ENCODE data around the gene CNTN2. TPM values are rescaled to one million over a fixed set of nuclear protein-coding genes. Genes with fewer than 3 reads are reported as not detected.

CNTN2 gene
- total and polyA plus RNA-seq, 2 donors (not counting 1 experiment from before 2014, with no cell fraction given): not detected

GRCh38 chr1:205067031-205067430 is 24.0 kb downstream of the CNTN2 start:
- DNase-seq (ENCODE audit: low read depth in 2 of 2): no peak
- no peak for TF ChIP-seq EZH2 (IDR thresholded peaks at IDR 0.05; ENCODE audit: low read length, missing control alignments)
- TF ChIP-seq CTCF (conservative IDR thresholded peaks at IDR 0.05 in 1 of 2, IDR thresholded peaks at IDR 0.05 in 1 of 2; ENCODE audit: low read depth in 1 of 2, low read length in 2 of 2): no peak

GRCh38 chr1:205068001-205068400 is 25.0 kb downstream of the CNTN2 start:
- no peaks in the 10 kb centered on the region for H3K27me3 ChIP-seq (ENCODE audit: control insufficient read depth, insufficient read depth, low read length)
- H3K9ac ChIP-seq (ENCODE audit: insufficient read depth, low read length): no peak overlapping the region
- TF ChIP-seq EZH2 (IDR thresholded peaks at IDR 0.05; ENCODE audit: low read length, missing control alignments): no peak
- TF ChIP-seq CTCF (conservative IDR thresholded peaks at IDR 0.05 in 1 of 2, IDR thresholded peaks at IDR 0.05 in 1 of 2; ENCODE audit: low read depth in 1 of 2, low read length in 2 of 2): no peak
- no peaks in the 10 kb centered on the region for H3K36me3 ChIP-seq (ENCODE audit: control insufficient read depth, insufficient read depth, low read length)
- H3K27ac ChIP-seq (ENCODE audit: insufficient read depth, low read length): no peak overlapping the region
- H3K4me2 ChIP-seq (ENCODE audit: extremely low read depth, insufficient read depth, low read length): no peak overlapping the region
- no peaks in the 10 kb centered on the region for H3K4me1 ChIP-seq (ENCODE audit: control insufficient read depth, extremely low read depth, insufficient read depth, low read length)
- H3K4me3 ChIP-seq (replicated peaks in 1 of 4; ENCODE audit: control extremely low read depth in 1 of 4, insufficient read depth in 1 of 4, low read depth in 3 of 4, low read length in 4 of 4): no peak overlapping the region
- H2AFZ ChIP-seq (ENCODE audit: low read length): no peak overlapping the region
- no peak for DNase-seq (ENCODE audit: low read depth in 2 of 2)
- no peaks in the 10 kb centered on the region for H4K20me1 ChIP-seq (ENCODE audit: control insufficient read depth, extremely low read depth, insufficient read depth, low read length)
- no peaks in the 10 kb centered on the region for H3K79me2 ChIP-seq (ENCODE audit: control insufficient read depth, insufficient read depth, low read length)
- H3K9me3 ChIP-seq (ENCODE audit: control insufficient read depth, insufficient read depth, low read depth, low read length): no peaks in the 10 kb centered on the region

More at GRCh38 chr1:205067031-205067430, 24.0 kb downstream of the CNTN2 start:
- no peak overlapping the region for H2AFZ ChIP-seq (ENCODE audit: low read length)
- no peak overlapping the region for H3K27ac ChIP-seq (ENCODE audit: insufficient read depth, low read length)
- no peaks in the 10 kb centered on the region for H3K27me3 ChIP-seq (ENCODE audit: control insufficient read depth, insufficient read depth, low read length)
- no peak overlapping the region for H3K4me2 ChIP-seq (ENCODE audit: extremely low read depth, insufficient read depth, low read length)
- H3K36me3 ChIP-seq (ENCODE audit: control insufficient read depth, insufficient read depth, low read length): no peaks in the 10 kb centered on the region
- no peaks in the 10 kb centered on the region for H3K79me2 ChIP-seq (ENCODE audit: control insufficient read depth, insufficient read depth, low read length)
- no peak overlapping the region for H3K9ac ChIP-seq (ENCODE audit: insufficient read depth, low read length)
- no peaks in the 10 kb centered on the region for H3K9me3 ChIP-seq (ENCODE audit: control insufficient read depth, insufficient read depth, low read depth, low read length)
- H4K20me1 ChIP-seq (ENCODE audit: control insufficient read depth, extremely low read depth, insufficient read depth, low read length): no peaks in the 10 kb centered on the region
- H3K4me3 ChIP-seq (replicated peaks in 1 of 4; ENCODE audit: control extremely low read depth in 1 of 4, insufficient read depth in 1 of 4, low read depth in 3 of 4, low read length in 4 of 4): no peak overlapping the region
- no peaks in the 10 kb centered on the region for H3K4me1 ChIP-seq (ENCODE audit: control insufficient read depth, extremely low read depth, insufficient read depth, low read length)

GRCh38 chr1:205068457-205069040 is 25.5 kb downstream of the CNTN2 start:
- peak; percentile 20 to 44 for DNase-seq (ENCODE audit: low read depth in 2 of 2)
- Histone ChIP-seq H3K36me3 (ENCODE audit: control insufficient read depth, insufficient read depth, low read length) (no peaks in the 10 kb centered on the region), H3K4me3 (replicated peaks in 1 of 4; ENCODE audit: control extremely low read depth in 1 of 4, insufficient read depth in 1 of 4, low read depth in 3 of 4, low read length in 4 of 4) (no peak overlapping the region), H2AFZ (ENCODE audit: low read length) (no peak overlapping the region), H3K27me3 (ENCODE audit: control insufficient read depth, insufficient read depth, low read length) (no peaks in the 10 kb centered on the region), H3K4me1 (ENCODE audit: control insufficient read depth, extremely low read depth, insufficient read depth, low read length) (no peaks in the 10 kb centered on the region), H3K27ac (ENCODE audit: insufficient read depth, low read length) (no peak overlapping the region), H3K9ac (ENCODE audit: insufficient read depth, low read length) (no peak overlapping the region), H3K79me2 (ENCODE audit: control insufficient read depth, insufficient read depth, low read length) (no peaks in the 10 kb centered on the region), H3K9me3 (ENCODE audit: control insufficient read depth, insufficient read depth, low read depth, low read length) (no peaks in the 10 kb centered on the region), H3K4me2 (ENCODE audit: extremely low read depth, insufficient read depth, low read length) (no peak overlapping the region), H4K20me1 (ENCODE audit: control insufficient read depth, extremely low read depth, insufficient read depth, low read length) (no peaks in the 10 kb centered on the region)
- TF ChIP-seq EZH2 (IDR thresholded peaks at IDR 0.05; ENCODE audit: low read length, missing control alignments) (no peak), CTCF (conservative IDR thresholded peaks at IDR 0.05 in 1 of 2, IDR thresholded peaks at IDR 0.05 in 1 of 2; ENCODE audit: low read depth in 1 of 2, low read length in 2 of 2) (no peak)

Measured in fibroblast of lung (primary cell).